Neural crest cell (in vitro differentiated cells): ENCODE measurements around the gene PKM. TPM values are rescaled to one million over a fixed set of nuclear protein-coding genes. Genes with fewer than 3 reads are reported as not detected.

ENCODE experiments used
- DNase-seq: peaks from one replicate; pipeline ENCODE4 v3.0.0; 2021; ENCODE audit warnings: low read depth, mixed read lengths, low spot score
- H3K27ac Mint-ChIP-seq: one replicate; pipeline ENCODE4 v1.8.0; 2021; ENCODE audit warnings: mild to moderate bottlenecking, mixed read lengths; ENCODE audit not compliant: unreplicated experiment
- H3K27me3 Mint-ChIP-seq: 2 replicates; pipeline ENCODE4 v1.8.0; 2021; ENCODE audit warnings: low read depth, mild to moderate bottlenecking, mixed read lengths
- H3K36me3 Mint-ChIP-seq: 2 replicates; pipeline ENCODE4 v1.8.0; 2021; ENCODE audit warnings: low read depth, mild to moderate bottlenecking, mixed read lengths
- H3K4me1 Mint-ChIP-seq: 2 replicates; pipeline ENCODE4 v1.8.0; 2021; ENCODE audit warnings: mixed read lengths
- H3K4me3 Mint-ChIP-seq: one replicate; pipeline ENCODE4 v1.8.0; 2021; ENCODE audit warnings: mild to moderate bottlenecking, mixed read lengths
- H3K9me3 Mint-ChIP-seq: 2 replicates; pipeline ENCODE4 v1.8.0; 2021; ENCODE audit warnings: mixed read lengths
- total RNA-seq: library from RNA; stranded (reverse); gene quantifications from 2 replicates; pipeline ENCODE4 v1.2.1, GENCODE V29; 2021
- TF ChIP-seq, protein P1 (sequence below): fragments of 200-600 bp; sonication (generic); conservative IDR thresholded peaks from 2 replicates; pipeline ENCODE4 v1.5.0; 2021; ENCODE audit warnings: antibody characterized with exemption, mild to moderate bottlenecking

The PKM gene
- total RNA-seq, 1 donor from 2014 or later, result 905 TPM

DNA sequence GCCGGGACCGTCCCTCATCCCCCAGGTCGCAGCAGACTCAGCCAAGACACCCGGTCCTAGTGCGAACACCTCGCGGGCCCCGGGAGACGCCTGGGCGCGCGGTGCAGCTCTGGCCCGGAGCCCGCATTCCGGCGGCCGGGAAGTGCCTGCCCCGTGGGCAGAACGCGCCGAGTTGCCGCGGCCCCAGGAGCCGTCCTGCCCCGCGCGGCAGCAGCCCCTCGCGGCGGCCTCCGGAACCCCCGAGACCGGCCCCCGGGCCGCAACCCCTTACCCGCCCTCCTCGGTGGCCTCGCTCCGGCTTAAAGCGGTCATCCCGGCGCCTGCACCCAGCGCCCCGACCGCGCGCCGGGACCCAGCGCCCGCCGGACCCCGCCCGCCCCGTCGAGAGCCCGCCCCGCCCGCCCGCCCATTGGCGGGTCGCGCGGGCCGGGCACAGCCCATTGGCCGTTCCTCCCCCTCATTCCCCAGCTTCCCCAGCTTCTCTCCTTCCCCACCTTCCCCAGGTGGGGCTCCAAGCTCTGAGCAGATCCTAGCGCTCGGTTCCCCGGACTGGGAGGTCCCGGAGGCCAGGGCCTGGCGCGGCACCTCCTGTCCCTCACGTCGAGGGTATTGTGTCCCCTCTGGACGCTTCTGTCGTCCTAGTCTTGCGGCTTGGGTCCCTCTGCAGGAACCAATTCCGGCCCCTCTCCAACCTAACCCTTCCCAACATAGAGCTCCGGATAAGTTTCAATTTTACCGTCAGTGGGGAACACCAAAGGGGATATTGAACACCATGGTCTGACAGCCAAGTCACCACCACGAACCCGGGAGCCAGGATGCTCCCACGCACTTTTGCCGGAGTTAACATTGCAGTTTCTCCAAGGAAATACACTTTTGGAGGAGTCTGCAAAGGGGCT lies 33.3 kb downstream of the PKM start, which contains the start of gene GRAMD2A:
GRAMD2A (minus strand) TSS at position 328 of the 896 bp plus-strand sequence.
- no peak for DNase-seq
- Mint-ChIP-seq H3K4me3 (peak within 1 kb of the TSS; percentile 85), H3K27ac (no peak within 1 kb of the TSS), H3K9me3 (no peaks in the 10 kb centered on the region), H3K4me1 (peaks cover 9% of the 10 kb centered on the region), H3K36me3 (peaks cover 21% of the 10 kb centered on the region), H3K27me3 (peaks cover 60% of the 10 kb centered on the region)
- TF ChIP-seq, protein P1, sequence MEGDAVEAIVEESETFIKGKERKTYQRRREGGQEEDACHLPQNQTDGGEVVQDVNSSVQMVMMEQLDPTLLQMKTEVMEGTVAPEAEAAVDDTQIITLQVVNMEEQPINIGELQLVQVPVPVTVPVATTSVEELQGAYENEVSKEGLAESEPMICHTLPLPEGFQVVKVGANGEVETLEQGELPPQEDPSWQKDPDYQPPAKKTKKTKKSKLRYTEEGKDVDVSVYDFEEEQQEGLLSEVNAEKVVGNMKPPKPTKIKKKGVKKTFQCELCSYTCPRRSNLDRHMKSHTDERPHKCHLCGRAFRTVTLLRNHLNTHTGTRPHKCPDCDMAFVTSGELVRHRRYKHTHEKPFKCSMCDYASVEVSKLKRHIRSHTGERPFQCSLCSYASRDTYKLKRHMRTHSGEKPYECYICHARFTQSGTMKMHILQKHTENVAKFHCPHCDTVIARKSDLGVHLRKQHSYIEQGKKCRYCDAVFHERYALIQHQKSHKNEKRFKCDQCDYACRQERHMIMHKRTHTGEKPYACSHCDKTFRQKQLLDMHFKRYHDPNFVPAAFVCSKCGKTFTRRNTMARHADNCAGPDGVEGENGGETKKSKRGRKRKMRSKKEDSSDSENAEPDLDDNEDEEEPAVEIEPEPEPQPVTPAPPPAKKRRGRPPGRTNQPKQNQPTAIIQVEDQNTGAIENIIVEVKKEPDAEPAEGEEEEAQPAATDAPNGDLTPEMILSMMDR, result no peak

- TF ChIP-seq, protein P1, result no peak
- H3K36me3 Mint-ChIP-seq, result peaks cover 21% of the 10 kb centered on the region
- no peak for DNase-seq
- H3K27me3 Mint-ChIP-seq, result peaks cover 65% of the 10 kb centered on the region
- H3K4me3 Mint-ChIP-seq, result peak overlapping the region; percentile 70
- H3K4me1 Mint-ChIP-seq, result peaks cover 9% of the 10 kb centered on the region
- no peaks in the 10 kb centered on the region for H3K9me3 Mint-ChIP-seq
- H3K27ac Mint-ChIP-seq, result no peak overlapping the region
These were observed 33.9 kb downstream of the PKM start for GRCh38 chr15:72197041-72197459.

GRCh38 chr15:72196409-72197040 lies 34.5 kb downstream of the PKM start:
- Mint-ChIP-seq H3K4me3 (peak overlapping the region; percentile 65), H3K27ac (no peak overlapping the region), H3K9me3 (no peaks in the 10 kb centered on the region), H3K36me3 (peaks cover 21% of the 10 kb centered on the region), H3K4me1 (peaks cover 9% of the 10 kb centered on the region), H3K27me3 (peaks cover 67% of the 10 kb centered on the region)
- TF ChIP-seq, protein P1, result no peak
- no peak for DNase-seq

DNA sequence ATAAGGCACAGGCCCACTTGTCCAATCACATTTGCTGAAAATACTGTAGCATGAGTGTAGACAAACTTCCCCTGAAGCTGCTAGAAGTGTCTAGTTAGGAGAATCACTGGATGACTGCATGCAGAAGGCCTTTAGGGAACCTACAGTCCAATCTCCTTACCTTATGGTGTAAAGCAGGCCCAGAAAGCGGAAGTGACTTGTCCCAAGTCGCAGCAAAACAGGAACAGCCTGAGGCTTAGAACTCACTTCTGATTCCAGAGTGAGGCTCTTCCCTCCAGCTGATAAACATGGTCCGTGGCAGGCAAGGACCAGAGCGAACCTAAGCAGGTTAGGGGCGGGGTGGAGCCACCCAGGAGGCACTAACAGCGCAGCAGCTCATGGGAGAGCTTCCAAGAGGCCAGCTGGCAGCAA lies 35.9 kb downstream of the PKM start:
- Mint-ChIP-seq H3K27me3 (peaks cover 75% of the 10 kb centered on the region), H3K36me3 (peaks cover 18% of the 10 kb centered on the region), H3K4me3 (peak overlapping the region; percentile 10), H3K9me3 (no peaks in the 10 kb centered on the region), H3K4me1 (peaks cover 9% of the 10 kb centered on the region), H3K27ac (no peak overlapping the region)
- DNase-seq, result no peak
- TF ChIP-seq, protein P1, result no peak

GRCh38 chr15:72193836-72194396 lies 37.1 kb downstream of the PKM start:
- Mint-ChIP-seq H3K4me1 (peaks cover 9% of the 10 kb centered on the region), H3K27me3 (peaks cover 76% of the 10 kb centered on the region), H3K36me3 (peaks cover 12% of the 10 kb centered on the region), H3K4me3 (no peak overlapping the region), H3K9me3 (no peaks in the 10 kb centered on the region), H3K27ac (no peak overlapping the region)
- TF ChIP-seq, protein P1, result no peak
- no peak for DNase-seq
